ENCODE measurements around the gene RALGPS1. TPM values are rescaled to one million over a fixed set of nuclear protein-coding genes. Genes with fewer than 3 reads are reported as not detected.

RALGPS1 gene
- total RNA-seq, 1 donor from 2014 or later = 15.2 TPM

GRCh38 chr9:127223810-127224177 is 309.2 kb downstream of the RALGPS1 start:
- H3K4me3 ChIP-seq = peak overlapping the region; percentile 76 to 78
- intact Hi-C loops (cut with DNase I) = loop anchor here (10.0 kb wide), 1 partner anchor 111 kb away; no protein-coding TSS in a partner anchor

GRCh38 chr9:127224178-127224882 is 309.7 kb downstream of the RALGPS1 start:
- Histone ChIP-seq H3K27ac (peak overlapping the region; percentile 78), H3K27me3 (no peaks in the 10 kb centered on the region), H3K36me3 (no peaks in the 10 kb centered on the region), H3K4me1 (peaks cover 19% of the 10 kb centered on the region), H3K9me3 (no peaks in the 10 kb centered on the region), H3K4me3 (peak overlapping the region; percentile 76 to 78)
- DNase-seq (ENCODE audit: extremely low spot score in 2 of 2) = peak in 1 of 2 donors; percentile 96
- TF ChIP-seq CTCF (IDR thresholded peaks at IDR 0.05) (no peak), POLR2AphosphoS5 (IDR thresholded peaks at IDR 0.05; ENCODE audit: insufficient read depth in 1 of 2, low read depth in 1 of 2) (peak in 1 of 2 donors; percentile 82)
- intact Hi-C loops (cut with DNase I) = loop anchor here (10.0 kb wide), 1 partner anchor 110 kb away; no protein-coding TSS in a partner anchor

More at GRCh38 chr9:127223810-127224177, 309.2 kb downstream of the RALGPS1 start:
- Histone ChIP-seq H3K9me3 (no peaks in the 10 kb centered on the region), H3K27ac (peak overlapping the region; percentile 78), H3K4me1 (peaks cover 19% of the 10 kb centered on the region), H3K27me3 (no peaks in the 10 kb centered on the region), H3K36me3 (no peaks in the 10 kb centered on the region)
- TF ChIP-seq POLR2AphosphoS5 (IDR thresholded peaks at IDR 0.05; ENCODE audit: insufficient read depth in 1 of 2, low read depth in 1 of 2) (no peak), CTCF (IDR thresholded peaks at IDR 0.05) (no peak), POLR2A (IDR thresholded peaks at IDR 0.05) (no peak)
- DNase-seq (ENCODE audit: extremely low spot score in 2 of 2) = no peak

- Histone ChIP-seq H3K27ac (peak overlapping the region; percentile 78), H3K9me3 (no peaks in the 10 kb centered on the region), H3K27me3 (no peaks in the 10 kb centered on the region), H3K4me1 (peaks cover 19% of the 10 kb centered on the region), H3K36me3 (no peaks in the 10 kb centered on the region), H3K4me3 (peak overlapping the region; percentile 76 to 78)
- DNase-seq (ENCODE audit: extremely low spot score in 2 of 2) = no peak
- TF ChIP-seq POLR2A (IDR thresholded peaks at IDR 0.05) = no peak
- TF ChIP-seq CTCF (IDR thresholded peaks at IDR 0.05) = no peak
- TF ChIP-seq POLR2AphosphoS5 (IDR thresholded peaks at IDR 0.05; ENCODE audit: insufficient read depth in 1 of 2, low read depth in 1 of 2) = no peak
- intact Hi-C loops (cut with DNase I) = loop anchor here (10.0 kb wide), 1 partner anchor 110 kb away; no protein-coding TSS in a partner anchor
Observed at GRCh38 chr9:127224883-127225739, 310.5 kb downstream of the RALGPS1 start.

GRCh38 chr9:127225801-127226625 is 311.4 kb downstream of the RALGPS1 start:
- H3K4me3 ChIP-seq = peak overlapping the region; percentile 76 to 78
- TF ChIP-seq CTCF (IDR thresholded peaks at IDR 0.05) (no peak), POLR2AphosphoS5 (IDR thresholded peaks at IDR 0.05; ENCODE audit: insufficient read depth in 1 of 2, low read depth in 1 of 2) (peak in 1 of 2 donors; percentile 37)
- H3K27ac ChIP-seq = peak overlapping the region; percentile 41
- H3K9me3 ChIP-seq = no peaks in the 10 kb centered on the region
- H3K4me1 ChIP-seq = peaks cover 19% of the 10 kb centered on the region
- no peaks in the 10 kb centered on the region for H3K36me3 ChIP-seq
- intact Hi-C loops (cut with DNase I) = loop anchor here (10.0 kb wide), 1 partner anchor 109 kb away; no protein-coding TSS in a partner anchor
- H3K27me3 ChIP-seq = no peaks in the 10 kb centered on the region
- DNase-seq (ENCODE audit: extremely low spot score in 2 of 2) = no peak

Measured in vagina (tissue), 2 donors.